SU-DHL-6 (cell line): ENCODE measurements around the gene CCR8.
"Not testable (repeated sequence)": the region's sequence is repeated elsewhere in the genome, so short reads cannot be mapped to it uniquely, and the experiment has no call there.

Experiments
- H2AFZ ChIP-seq: fragments of 200-600 bp; sonication (generic); 2 replicates; pipeline ENCODE4 v1.6.1; 2014; ENCODE audit warnings: low read depth, mild to moderate bottlenecking, moderate library complexity, mixed read lengths, antibody characterized with exemption, low read length; ENCODE audit not compliant: severe bottlenecking
- H3F3A ChIP-seq: fragments of 200-600 bp; shearing (Covaris generic); 2 replicates; pipeline ENCODE4 v1.6.0; 2016; ENCODE audit warnings: antibody characterized with exemption, mild to moderate bottlenecking; ENCODE audit not compliant: insufficient read depth
- H3K27ac ChIP-seq: fragments of 200-600 bp; sonication (generic); 2 replicates; pipeline ENCODE4 v1.5.1; 2016; ENCODE audit warnings: low read depth, mild to moderate bottlenecking, low read length, moderate library complexity, mixed read lengths
- H3K27me3 ChIP-seq: fragments of 200-600 bp; sonication (generic), shearing (Covaris generic); 2 replicates; pipeline ENCODE4 v1.6.0; 2014; ENCODE audit warnings: mild to moderate bottlenecking, low read length
- H3K36me3 ChIP-seq: fragments of 200-600 bp; sonication (generic); 2 replicates; pipeline ENCODE4 v1.6.1; 2014; ENCODE audit warnings: mild to moderate bottlenecking, low read length, mixed read lengths
- H3K4me2 ChIP-seq: fragments of 300-600, 200-600 bp; shearing (Covaris generic), sonication (generic); 2 replicates; pipeline ENCODE4 v1.6.0; 2014; ENCODE audit warnings: low read length, low read depth, mild to moderate bottlenecking; ENCODE audit not compliant: poor library complexity, severe bottlenecking
- H3K4me3 ChIP-seq: fragments of 200-600 bp; sonication (generic); 2 replicates; pipeline ENCODE4 v1.5.1; 2014; ENCODE audit warnings: antibody characterized with exemption, low read length, mild to moderate bottlenecking, mixed read lengths; ENCODE audit not compliant: insufficient read depth, poor library complexity, severe bottlenecking
- H3K79me2 ChIP-seq: fragments of 200-600 bp; sonication (generic); 2 replicates; pipeline ENCODE4 v1.6.1; 2014; ENCODE audit warnings: mild to moderate bottlenecking, low read length, moderate library complexity; ENCODE audit not compliant: insufficient read depth
- H3K9ac ChIP-seq: fragments of 200-600 bp; sonication (generic); 2 replicates; pipeline ENCODE4 v1.7.0; 2014; ENCODE audit warnings: mild to moderate bottlenecking, low read length
- H3K9me2 ChIP-seq: fragments of 200-600 bp; sonication (generic); replicated peaks from 2 replicates; pipeline ENCODE4 v1.6.1; 2014; ENCODE audit warnings: low read length; ENCODE audit not compliant: insufficient read depth
- H3K9me3 ChIP-seq: fragments of 200-600 bp; sonication (generic); 2 replicates; pipeline ENCODE4 v1.6.1; 2014; ENCODE audit warnings: low read length, mixed read lengths; ENCODE audit not compliant: insufficient read depth
- H4K20me1 ChIP-seq: fragments of 200-600 bp; sonication (generic); 2 replicates; pipeline ENCODE4 v1.6.1; 2014; ENCODE audit warnings: low read depth, mild to moderate bottlenecking, antibody characterized with exemption, low read length, moderate library complexity, mixed read lengths
- EZH2phosphoT487 ChIP-seq: fragments of 200-600 bp; sonication (generic), shearing (Covaris generic); conservative IDR thresholded peaks from 2 replicates; pipeline ENCODE4 v1.6.1; 2018; ENCODE audit warnings: mild to moderate bottlenecking, antibody characterized with exemption, low read length, moderate library complexity, mixed read lengths
- TF ChIP-seq, protein P1 (sequence below): fragments of 200-600 bp; sonication (generic); IDR thresholded peaks from one replicate; pipeline ENCODE4 v1.5.1; 2017; ENCODE audit warnings: antibody characterized with exemption, mild to moderate bottlenecking, low read length, moderate library complexity; ENCODE audit not compliant: insufficient read depth, poor library complexity, severe bottlenecking

Gene CCR8

GRCh38 chr3:39349080-39349479, 19.6 kb downstream of the CCR8 start:
- H3K4me2 ChIP-seq = no peak overlapping the region
- no peaks in the 10 kb centered on the region for H4K20me1 ChIP-seq
- no peaks in the 10 kb centered on the region for H3K36me3 ChIP-seq
- H3K4me3 ChIP-seq = no peak overlapping the region
- no peak overlapping the region for H2AFZ ChIP-seq
- no peaks in the 10 kb centered on the region for H3K9me3 ChIP-seq
- H3K9me2 ChIP-seq = no peaks in the 10 kb centered on the region
- no peaks in the 10 kb centered on the region for H3F3A ChIP-seq
- no peaks in the 10 kb centered on the region for H3K27me3 ChIP-seq
- H3K27ac ChIP-seq = no peak overlapping the region
- H3K79me2 ChIP-seq = no peaks in the 10 kb centered on the region
- TF ChIP-seq EZH2phosphoT487 = no peak
- TF ChIP-seq, protein P1, sequence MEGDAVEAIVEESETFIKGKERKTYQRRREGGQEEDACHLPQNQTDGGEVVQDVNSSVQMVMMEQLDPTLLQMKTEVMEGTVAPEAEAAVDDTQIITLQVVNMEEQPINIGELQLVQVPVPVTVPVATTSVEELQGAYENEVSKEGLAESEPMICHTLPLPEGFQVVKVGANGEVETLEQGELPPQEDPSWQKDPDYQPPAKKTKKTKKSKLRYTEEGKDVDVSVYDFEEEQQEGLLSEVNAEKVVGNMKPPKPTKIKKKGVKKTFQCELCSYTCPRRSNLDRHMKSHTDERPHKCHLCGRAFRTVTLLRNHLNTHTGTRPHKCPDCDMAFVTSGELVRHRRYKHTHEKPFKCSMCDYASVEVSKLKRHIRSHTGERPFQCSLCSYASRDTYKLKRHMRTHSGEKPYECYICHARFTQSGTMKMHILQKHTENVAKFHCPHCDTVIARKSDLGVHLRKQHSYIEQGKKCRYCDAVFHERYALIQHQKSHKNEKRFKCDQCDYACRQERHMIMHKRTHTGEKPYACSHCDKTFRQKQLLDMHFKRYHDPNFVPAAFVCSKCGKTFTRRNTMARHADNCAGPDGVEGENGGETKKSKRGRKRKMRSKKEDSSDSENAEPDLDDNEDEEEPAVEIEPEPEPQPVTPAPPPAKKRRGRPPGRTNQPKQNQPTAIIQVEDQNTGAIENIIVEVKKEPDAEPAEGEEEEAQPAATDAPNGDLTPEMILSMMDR = no peak
- H3K9ac ChIP-seq = no peak overlapping the region

GRCh38 chr3:39350714-39351113, 21.2 kb downstream of the CCR8 start:
- no peak for TF ChIP-seq EZH2phosphoT487
- TF ChIP-seq, protein P1 = no peak
- H3F3A ChIP-seq = no peaks in the 10 kb centered on the region

GRCh38 chr3:39351134-39351533, 21.6 kb downstream of the CCR8 start:
- not testable (repeated sequence) for H3K9me3 ChIP-seq, H3K79me2 ChIP-seq, H3K36me3 ChIP-seq, H3K4me3 ChIP-seq, H3K27me3 ChIP-seq, H3F3A ChIP-seq, H3K4me2 ChIP-seq, H4K20me1 ChIP-seq, H3K9ac ChIP-seq, H3K27ac ChIP-seq, H2AFZ ChIP-seq, H3K9me2 ChIP-seq

More at GRCh38 chr3:39350714-39351113, 21.2 kb downstream of the CCR8 start:
- no peaks in the 10 kb centered on the region for H4K20me1 ChIP-seq
- no peak overlapping the region for H2AFZ ChIP-seq
- no peaks in the 10 kb centered on the region for H3K9me2 ChIP-seq
- no peaks in the 10 kb centered on the region for H3K27me3 ChIP-seq
- no peaks in the 10 kb centered on the region for H3K36me3 ChIP-seq
- H3K27ac ChIP-seq = no peak overlapping the region
- no peak overlapping the region for H3K4me2 ChIP-seq
- H3K4me3 ChIP-seq = no peak overlapping the region
- H3K9ac ChIP-seq = no peak overlapping the region
- no peaks in the 10 kb centered on the region for H3K79me2 ChIP-seq
- H3K9me3 ChIP-seq = no peaks in the 10 kb centered on the region

GRCh38 chr3:39353168-39353927, 23.8 kb downstream of the CCR8 start:
- not testable (repeated sequence) for H3K27me3 ChIP-seq, H3K9me3 ChIP-seq, H4K20me1 ChIP-seq, H3K9ac ChIP-seq, H3F3A ChIP-seq, H3K36me3 ChIP-seq, H3K4me2 ChIP-seq, H3K9me2 ChIP-seq, H3K27ac ChIP-seq, H3K4me3 ChIP-seq, H2AFZ ChIP-seq, H3K79me2 ChIP-seq
